HG03469 (cell line): ENCODE results near the gene CHFR.
"Not testable (repeated sequence)": the region's sequence is repeated elsewhere in the genome, so short reads cannot be mapped to it uniquely, and the experiment has no call there.

Experiments used
- ATAC-seq: cut with Tn5 transposase; IDR thresholded peaks from one replicate; pipeline ENCODE4 v1.9.1; 2021; ENCODE audit warnings: mild to moderate bottlenecking, moderate library complexity, moderate number of reproducible peaks; ENCODE audit not compliant: unreplicated experiment

Gene CHFR

DNA sequence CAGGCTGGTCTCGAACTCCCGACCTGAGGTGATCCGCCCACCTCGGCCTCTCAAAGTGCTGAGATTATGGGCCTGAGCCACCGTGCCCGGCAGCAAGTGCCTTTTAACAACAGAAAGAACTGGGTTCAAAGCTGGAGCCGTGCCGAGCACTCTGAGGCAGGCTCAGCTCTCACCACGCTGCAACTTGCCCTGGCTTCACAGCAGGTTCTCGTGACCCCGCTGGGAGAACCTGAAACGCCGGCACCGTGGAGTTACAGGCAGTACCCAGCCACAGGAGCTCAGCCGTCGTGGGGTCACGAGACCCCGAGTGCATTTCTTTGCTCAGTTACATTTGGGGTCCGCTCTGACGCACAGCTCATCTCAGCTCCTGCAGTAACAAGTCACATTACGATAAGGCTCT lies 73.2 kb downstream of the CHFR start:
- ATAC-seq = no peak

DNA sequence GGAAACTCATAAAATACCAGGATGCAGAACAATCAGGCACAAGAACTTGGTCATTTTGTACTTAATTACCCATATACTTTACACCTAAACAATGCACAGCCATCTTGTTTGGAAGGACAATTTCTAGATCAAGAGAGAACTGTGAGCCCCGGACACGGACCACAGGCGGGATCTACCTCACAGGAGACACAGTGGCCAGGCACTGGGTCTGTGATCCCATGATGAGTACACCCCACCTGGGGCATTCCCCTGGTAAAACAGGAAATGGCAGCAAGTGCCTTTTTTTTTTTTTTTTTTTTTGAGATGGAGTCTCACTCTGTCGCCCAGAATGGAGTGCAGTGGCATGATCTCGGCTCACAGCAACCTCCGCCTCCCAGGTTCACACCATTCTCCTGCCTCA lies 74.0 kb downstream of the CHFR start:
- ATAC-seq = no peak

DNA sequence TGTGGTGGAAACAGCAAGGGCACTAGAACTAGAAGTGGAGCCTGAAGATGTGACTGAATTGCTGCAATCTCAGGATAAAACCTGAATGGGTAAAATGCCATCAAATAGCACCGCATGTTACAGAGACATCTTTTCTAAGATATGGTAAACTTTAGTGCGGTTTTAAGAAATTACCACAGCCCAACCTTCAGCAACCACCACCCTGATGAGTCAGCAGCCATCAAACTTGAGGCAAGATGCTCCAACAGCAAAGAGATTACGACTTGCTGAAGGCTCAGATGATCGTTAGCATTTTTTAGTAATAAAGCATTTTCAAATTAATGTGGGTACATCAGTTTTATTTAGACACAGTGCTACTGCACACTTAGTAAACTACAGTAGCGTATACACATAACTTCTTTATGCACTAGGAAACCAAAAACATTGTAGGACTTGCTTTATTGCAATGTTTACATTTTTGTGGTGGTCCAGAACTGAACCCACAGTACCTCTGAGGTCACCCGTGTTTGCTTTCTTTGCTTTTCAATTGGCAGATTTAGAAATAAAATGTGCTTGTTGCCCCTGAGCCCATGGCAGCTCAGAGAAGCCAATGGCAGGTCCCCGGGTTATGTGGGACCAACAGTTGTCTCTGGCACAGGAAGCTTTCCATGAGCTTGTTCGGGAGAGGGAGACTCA lies 74.6 kb downstream of the CHFR start:
- no peak for ATAC-seq

DNA sequence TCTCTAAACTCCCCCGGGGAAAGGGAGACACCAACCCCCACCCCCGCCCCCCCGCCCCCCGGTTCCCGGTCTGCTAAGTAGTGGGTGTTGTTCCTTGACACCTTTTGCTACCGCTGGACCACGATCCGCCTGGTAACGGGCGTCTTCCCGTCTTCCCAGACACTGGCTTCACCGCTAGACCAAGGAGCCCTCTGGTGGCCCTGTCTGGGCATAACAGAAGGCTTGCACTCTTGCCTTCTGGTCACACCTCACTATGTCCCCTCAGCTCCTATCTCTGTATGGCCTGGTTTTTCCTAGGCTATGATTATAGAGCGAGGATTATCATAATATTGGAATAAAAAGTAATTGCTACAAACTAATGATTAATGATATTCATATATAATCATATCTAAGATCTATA lies 78.0 kb downstream of the CHFR start:
- ATAC-seq = not testable (repeated sequence)

DNA sequence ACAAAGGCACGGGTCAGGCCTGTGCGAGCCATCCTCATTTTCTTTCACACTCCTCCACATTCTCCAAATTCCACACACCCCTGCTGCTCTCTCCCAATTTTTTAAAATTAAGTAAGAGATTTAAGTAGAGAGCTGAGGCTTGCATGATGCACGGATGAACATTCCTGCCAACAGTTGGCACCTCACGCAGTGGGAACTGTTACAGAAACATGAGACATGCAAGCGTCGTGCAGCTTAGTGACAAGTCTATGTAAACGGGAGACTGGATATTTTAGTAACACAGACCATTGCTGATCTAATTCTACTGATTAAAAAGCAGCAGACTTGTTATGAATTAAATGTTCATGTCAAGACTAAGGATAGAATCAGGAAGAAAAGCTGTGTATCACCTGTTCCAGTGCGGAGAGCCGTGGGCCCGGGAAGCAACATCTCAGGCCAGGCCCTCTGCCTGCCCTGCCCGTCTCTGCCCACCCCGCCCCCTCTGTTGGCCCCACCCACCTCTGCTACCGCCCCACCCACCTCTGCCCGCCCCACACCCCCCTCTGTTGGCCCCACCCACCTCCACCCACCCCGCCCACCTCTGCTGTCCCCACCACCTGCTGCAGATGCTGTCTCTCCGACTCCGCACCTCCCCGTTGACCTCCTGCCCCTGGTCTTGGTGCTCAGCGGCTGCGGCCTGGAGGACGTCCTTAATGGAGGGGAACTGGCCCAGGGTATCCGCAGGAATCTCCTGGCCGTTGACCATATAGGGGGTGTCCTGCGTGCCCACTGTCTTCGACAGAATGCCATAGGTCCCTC lies 79.9 kb downstream of the CHFR start:
- no peak for ATAC-seq

DNA sequence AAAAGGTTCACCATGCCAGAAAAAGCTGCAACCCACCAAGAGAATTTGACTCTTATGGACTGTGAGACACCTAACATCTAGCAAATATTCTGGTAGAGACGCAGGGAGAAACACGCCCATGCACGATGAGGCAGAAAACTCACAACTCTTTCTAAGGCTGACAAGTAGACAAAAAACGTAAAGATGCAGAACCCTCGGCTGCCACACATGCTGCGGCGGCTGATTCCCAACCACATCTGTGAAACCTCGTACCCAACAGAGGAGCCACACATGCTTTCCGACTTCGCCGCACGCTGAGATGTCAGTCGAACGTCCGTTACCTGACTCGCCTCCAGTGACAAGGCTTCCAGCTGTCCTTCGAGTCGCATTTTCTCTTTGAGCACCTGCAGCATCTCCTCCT lies 80.5 kb downstream of the CHFR start:
- ATAC-seq = no peak

DNA sequence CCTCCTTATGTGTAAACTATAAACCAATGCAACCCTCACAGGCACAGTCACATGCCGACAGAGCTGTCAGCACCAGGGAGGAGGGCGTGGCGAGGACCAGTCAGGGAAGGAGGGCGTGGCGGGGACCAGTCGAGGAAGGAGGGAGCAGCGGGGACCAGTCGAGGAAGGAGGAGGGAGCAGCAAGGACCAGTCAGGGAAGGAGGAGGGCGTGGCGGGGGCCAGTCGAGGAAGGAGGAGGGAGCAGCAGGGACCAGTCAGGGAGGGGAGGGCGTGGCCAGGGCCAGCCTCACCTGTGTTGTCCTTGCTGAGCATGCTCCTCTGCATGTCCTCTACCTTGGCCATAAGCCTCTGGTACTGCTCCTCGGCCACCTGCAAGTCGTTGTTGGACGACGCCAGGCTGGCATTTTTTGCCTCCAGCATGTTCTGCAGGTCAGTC lies 83.0 kb downstream of the CHFR start:
- ATAC-seq = no peak

DNA sequence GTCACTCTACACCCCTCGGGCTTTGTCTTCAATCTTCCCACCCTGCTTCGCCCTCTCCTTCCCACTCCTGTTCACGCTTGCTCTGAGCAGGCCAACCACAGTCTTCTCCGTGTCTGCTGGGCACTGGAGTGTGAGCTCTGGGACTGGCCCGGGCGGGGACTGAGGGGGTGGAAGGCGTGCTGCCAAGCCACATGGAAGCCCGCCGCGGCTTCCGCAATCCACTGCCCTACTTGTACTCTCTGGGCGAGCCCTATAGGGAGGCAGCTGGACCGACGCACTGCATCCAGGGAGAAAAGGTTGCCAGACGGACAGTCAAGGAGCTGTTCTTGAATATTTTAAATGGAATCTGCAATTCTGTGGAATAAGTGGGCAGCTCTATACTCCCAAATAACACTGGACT lies 83.5 kb downstream of the CHFR start:
- ATAC-seq = no peak

DNA sequence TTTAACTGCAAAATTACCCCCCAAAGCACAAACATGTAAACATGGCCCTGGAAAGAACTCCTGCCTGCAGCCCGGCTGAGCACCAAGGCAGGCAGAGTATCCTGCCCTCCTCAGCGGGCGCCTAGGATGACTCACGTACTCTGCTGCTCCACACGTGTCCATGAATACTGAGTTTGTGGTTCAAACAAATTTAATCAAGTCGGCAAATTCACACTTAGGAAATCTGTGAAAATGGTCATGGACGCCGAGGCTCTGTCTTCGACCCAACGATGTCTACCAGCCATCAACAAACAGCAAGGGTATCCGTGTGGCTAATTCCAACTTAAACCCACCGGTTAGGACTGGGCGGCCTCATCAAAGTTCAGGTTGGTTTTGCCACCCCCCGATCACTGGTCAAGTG lies 84.3 kb downstream of the CHFR start:
- ATAC-seq = no peak

DNA sequence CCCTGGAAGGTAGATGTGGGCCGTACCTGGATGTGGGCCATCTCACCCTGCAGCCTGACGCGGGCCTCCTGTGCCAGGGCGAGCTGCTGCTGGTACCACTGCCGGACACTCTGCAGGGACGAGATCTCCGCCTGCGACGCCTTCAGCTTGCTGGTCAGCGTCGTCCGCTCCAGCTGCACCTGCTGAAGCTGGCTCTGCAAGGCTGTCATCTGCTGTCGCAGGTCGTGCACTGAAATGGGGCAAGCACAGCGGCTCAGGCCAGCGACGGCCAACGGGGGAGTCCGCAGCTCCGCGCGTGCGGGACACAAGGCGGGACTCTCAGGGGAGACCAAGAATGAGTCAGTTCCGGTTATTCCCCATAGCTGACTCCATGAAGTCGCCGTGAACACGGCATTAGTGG lies 85.7 kb downstream of the CHFR start:
- no peak for ATAC-seq

DNA sequence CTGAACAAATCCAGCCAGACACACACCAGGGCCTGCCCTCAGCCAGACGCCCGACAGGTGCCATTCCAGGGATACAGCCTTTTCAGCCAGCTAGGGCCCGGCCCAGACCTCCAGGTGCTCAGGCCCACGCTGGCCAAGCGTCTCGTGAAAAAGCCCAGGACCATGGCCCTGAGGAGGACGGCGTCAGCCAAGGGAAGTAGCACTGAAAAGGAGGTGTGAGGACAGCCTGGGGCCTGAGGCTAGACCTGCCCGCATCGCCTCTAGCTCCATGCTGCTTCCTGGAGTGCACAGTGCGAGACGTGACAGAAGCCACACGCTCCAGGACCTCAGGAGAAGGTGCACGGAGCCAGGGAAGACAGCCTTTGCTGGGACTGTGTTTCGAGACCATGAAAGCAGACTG lies 88.6 kb downstream of the CHFR start:
- ATAC-seq = no peak

DNA sequence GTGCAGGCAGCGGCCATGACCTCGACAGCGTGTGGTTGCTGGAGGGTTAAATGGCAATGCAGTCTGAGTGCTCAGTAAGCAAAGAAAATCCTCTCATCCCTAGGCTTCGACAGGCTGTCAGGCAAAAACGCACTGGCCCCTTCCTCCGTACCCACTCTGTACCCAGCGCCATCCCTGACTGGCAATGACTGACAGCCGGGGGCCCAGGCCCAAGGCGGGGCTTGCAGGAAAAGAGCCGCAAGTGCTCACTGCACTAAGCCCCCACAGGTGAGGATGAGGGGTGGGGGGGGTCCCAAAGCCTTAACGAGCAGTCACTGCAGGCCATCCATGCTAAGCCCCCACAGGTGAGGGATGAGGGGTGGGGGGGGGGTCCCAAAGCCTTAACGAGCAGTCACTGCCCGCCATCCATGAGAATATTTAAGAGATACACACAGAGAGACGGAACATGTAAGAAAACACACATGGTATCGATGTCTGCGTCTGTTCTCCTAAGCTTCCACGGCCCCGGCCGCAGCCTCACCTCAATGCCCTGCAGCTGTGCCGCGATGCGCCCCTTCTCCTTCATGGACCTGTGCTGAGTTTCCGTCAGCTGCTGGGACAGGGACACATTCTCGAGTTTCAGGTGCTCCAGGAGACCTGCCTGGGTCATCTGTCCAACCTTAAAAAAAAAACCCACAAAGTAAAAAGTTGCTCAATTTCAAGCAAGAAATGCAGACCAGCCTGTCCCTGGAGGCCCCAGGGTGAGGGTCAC lies 89.4 kb downstream of the CHFR start:
- ATAC-seq = no peak

DNA sequence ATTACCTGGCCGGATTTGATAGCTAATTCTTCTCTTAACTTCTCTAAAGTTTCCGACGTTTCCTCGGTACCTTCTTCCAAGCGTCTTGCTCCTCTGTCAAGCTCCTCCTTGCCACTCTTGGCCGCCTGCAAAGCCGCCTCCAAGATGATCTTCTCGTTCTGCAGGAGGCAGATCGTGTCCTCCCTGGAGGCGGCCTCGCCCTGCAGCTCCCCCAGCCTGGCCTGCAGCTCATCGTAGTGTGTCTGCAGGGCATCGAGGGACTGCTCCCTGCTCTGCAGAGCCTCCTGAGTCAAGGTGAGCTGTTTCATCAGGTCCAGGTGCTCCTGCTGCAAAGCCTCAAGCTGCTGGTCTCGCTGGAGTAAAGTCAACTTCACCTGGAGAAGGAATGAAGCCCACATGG lies 91.6 kb downstream of the CHFR start:
- no peak for ATAC-seq

DNA sequence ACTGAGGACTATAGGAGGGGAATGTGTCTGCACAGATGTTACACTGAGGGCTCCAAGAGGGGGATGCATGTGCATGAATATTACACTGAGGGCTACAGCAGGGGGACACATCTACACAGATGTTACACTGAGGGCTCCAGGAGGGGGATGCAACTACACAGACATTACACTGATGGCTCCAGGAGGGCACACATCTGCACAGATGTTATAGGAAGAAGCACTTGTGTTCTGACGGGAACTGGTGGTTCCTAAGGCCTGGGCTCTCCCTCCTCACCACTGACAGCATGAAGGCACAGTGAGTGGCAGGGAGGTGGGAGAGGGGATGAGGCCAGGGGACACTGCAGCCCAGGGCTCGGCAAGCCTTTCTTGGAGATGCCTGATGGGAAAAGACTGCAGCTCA lies 95.5 kb downstream of the CHFR start:
- not testable (repeated sequence) for ATAC-seq

DNA sequence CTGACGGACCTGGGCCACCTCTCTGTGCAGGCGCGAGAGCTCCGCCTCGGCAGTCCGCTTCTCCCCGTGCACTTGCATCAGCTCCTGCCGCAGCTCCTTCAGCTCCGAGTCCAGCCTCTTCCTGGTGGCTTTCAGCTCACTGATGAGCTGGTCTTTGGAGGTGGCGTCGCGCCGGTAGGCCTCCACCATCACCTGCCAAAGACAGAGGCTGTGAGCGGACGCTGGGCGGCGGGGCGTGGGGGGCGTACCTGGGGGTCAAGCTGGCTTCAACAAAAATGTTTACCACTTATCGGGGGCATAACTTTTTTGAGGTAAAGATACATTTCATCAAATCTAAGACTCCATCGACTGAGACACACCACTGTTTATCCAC lies 98.3 kb downstream of the CHFR start:
- ATAC-seq = no peak

DNA sequence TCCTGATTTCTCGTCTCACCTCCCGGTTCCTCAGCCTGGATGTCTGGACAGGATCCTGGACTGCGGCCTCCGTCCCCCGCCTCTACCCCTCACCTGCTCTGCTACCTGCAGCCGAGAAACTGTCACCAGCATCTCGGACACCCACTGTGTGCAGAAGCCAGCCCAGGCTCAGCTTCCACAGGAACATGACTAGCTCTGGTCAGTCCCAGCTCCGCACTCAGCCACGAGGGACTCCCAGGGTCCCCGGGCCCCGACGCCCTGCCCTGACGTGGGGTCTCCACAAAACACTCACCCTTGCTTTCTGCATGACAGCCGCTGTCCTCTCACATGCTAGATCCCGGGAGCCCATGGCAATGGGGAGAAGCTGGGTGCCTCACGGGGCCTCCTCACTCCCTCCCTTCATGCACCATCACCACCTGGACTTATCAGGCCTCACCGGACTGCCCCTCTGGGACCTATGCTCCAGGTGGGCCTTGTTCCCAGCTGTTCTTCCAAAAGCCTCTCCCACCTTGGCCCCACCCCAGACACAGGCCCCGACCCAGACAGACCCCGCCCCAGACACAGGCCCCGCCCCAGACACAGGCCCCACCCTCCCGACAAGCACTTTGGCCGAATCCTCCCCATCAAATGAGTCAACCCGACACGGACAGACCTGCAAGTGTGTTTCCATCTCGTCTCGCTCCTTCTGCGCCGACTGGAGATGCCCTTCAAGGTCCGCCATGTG lies 98.9 kb downstream of the CHFR start:
- no peak for ATAC-seq

DNA sequence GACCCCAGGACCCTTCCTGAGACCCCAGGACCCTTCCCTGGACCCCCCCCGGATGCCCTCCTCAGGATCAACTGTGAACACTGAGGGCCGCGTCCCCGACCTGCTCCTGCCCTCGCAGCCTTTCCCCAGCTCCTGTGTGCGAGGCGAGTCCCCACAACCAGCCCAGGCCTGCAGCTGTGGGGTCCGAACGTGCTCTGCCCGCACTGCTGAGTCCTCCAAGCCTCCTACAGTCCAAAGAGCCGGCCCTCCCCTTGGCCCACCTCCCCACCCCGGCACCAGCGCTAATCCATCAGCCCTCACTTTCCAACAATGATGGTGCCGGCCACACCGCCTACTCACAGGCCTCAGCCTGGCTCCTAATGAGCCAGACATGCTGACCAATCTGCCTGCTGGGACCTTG lies 99.5 kb downstream of the CHFR start:
- ATAC-seq = no peak

DNA sequence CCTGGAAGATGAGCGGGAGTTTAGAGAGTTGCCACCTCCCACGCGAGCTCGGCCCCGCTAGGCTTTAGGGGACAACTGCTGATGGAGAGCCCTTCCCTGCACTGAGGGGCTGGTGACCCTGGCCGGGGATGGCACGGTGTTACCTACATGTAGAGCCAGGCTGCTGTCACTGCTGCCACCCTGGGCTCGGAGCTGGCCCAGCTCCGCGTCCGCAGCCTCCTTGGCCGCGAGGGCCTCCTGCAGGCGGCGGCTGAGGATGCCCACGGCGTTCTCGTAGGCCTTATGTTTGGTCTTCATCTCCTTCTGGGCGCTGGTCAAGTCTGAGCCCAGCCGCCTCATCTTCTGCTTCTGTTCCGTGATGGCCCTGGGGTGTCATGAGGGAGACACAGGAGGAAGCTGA lies 101.2 kb downstream of the CHFR start:
- no peak for ATAC-seq

DNA sequence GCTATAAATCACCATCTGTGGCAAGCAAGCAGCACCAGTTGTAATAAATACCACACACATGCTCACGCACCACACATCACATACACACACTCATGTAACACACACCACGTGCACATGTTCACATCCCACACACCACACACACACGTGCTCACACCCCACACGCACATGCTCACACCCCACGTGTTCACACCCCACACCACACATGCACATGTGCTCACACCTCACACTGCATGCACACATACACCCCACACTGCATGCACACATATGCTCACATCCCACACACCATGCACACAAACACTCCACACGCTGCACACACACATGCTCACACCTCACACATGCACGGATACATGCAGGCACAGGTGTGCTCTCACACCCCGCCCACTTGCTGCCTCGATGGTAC lies 102.8 kb downstream of the CHFR start:
- ATAC-seq = no peak

DNA sequence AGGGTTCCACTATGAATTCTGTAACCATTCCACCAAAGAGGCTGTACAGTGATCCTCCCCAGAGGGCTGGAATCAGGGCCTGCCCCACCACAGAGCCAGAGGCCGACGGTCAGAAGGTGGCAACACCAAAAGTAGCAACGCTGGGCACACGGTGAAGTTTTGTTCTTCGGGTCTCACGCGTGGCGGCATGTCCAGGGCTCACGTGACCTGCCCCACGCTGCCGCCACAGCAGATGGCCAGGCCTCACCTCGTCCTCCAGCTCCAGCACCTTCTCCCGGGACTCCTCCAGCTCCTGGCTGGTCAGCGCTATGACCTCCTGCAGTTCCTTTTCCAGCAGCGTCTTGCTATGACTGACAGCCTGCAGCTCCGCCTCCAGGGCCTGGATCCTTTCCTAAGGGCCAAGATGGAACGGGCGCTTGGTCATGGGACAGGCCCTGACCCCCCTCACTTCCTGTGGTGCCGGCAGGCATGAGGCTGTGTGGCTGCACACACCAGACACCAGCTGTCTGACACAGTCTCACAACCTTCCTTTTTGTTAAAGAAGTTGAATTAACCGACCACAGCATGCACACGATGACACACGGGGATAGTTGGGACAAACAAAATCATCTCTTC lies 103.4 kb downstream of the CHFR start:
- ATAC-seq = no peak
